Kidney (tissue), 14 donors: Measurements from ENCODE around the gene STX8. TPM values are rescaled to one million over a fixed set of nuclear protein-coding genes. Genes with fewer than 3 reads are reported as not detected.
A peak's percentile ranks its signal among the peaks of the same experiment; 100 is the strongest.
"Not testable (repeated sequence)": the region's sequence is repeated elsewhere in the genome, so short reads cannot be mapped to it uniquely, and the experiment has no call there.

ENCODE experiments used
- DNase-seq, 5 donors: peaks; one replicate each; pipeline ENCODE4 v3.0.0-alpha.2; 2013 to 2020
- FAIRE-seq: peaks from 2 replicates; lab custom pipeline; 2012; peaks lifted over from hg19 to GRCh38; lab: Jason Lieb, UNC
- H3K27ac ChIP-seq, 2 donors: one replicate each; pipeline ENCODE4 v1.7.0; 2013; ENCODE audit warnings: low read depth in 2 of 2, low read length in 2 of 2, inconsistent platforms in 1 of 2
- H3K27me3 ChIP-seq: one replicate; pipeline ENCODE4 v1.7.1; 2013; ENCODE audit warnings: low read length, inconsistent platforms; ENCODE audit not compliant: control insufficient read depth, insufficient read depth
- H3K36me3 ChIP-seq, 3 donors: one replicate each; pipeline versions ENCODE4 v1.7.0 to v1.7.1; 2013; ENCODE audit warnings: low read length in 3 of 3, control low read depth in 1 of 3, inconsistent platforms in 1 of 3; ENCODE audit not compliant: insufficient read depth in 3 of 3, control insufficient read depth in 2 of 3
- H3K4me1 ChIP-seq, 3 donors: one replicate each; pipeline versions ENCODE4 v1.7.0 to v1.7.1; 2013; ENCODE audit warnings: low read length in 3 of 3, inconsistent platforms in 1 of 3, low read depth in 1 of 3; ENCODE audit not compliant: control insufficient read depth in 2 of 3, insufficient read depth in 2 of 3
- H3K4me3 ChIP-seq, 3 donors: one replicate each; pipeline versions ENCODE4 v1.7.0 to v1.8.1; 2013; ENCODE audit warnings: low read length in 3 of 3, control low read depth in 1 of 3, inconsistent platforms in 1 of 3
- H3K9ac ChIP-seq, 3 donors: one replicate each; pipeline versions ENCODE4 v1.7.0 to v1.7.1; 2013; ENCODE audit warnings: low read length in 3 of 3, control low read depth in 1 of 3, inconsistent platforms in 1 of 3
- H3K9me3 ChIP-seq, 3 donors: one replicate each; pipeline versions ENCODE4 v1.7.0 to v1.7.1; 2013; ENCODE audit warnings: low read length in 3 of 3, control low read depth in 1 of 3, inconsistent platforms in 1 of 3; ENCODE audit not compliant: control insufficient read depth in 2 of 3, insufficient read depth in 1 of 3
- intact Hi-C: fragments of 100-400 bp; cut with DNase I; formaldehyde crosslinking; loops from one replicate; pipeline ENCODE4 v1.11.1; 2022
- polyA plus RNA-seq: library from polyadenylated mRNA; stranded (reverse); fragments of 350-450 nt; fragmentation: Illumina TruSeq; extraction: RNeasy Lipid Tissue Mini Kit (QIAGEN cat#74804); gene quantifications from one replicate; pipeline ENCODE4 v1.2.3, GENCODE V29; 2014; ENCODE audit warnings: low read depth, low replicate concordance; ENCODE audit not compliant: insufficient read depth
- total RNA-seq: library from RNA; stranded (reverse); fragmentation: NEBNext Ultra II Directional; extraction: Animal tissue kit (Norgen Biotek cat#: 25700); gene quantifications from one replicate; pipeline ENCODE4 v1.2.1, GENCODE V29; 2021
- TF ChIP-seq, protein P1 (sequence below): IDR thresholded peaks from 3 replicates; pipeline ENCODE4 v1.5.1; 2012; ENCODE audit warnings: mild to moderate bottlenecking, moderate library complexity, borderline replicate concordance; ENCODE audit not compliant: insufficient read depth; ENCODE audit errors: extremely low read depth
- donor health status: control.
- donor health status: control.
- donor health status: control.
- donor health status: control.
- donor health status: control.
- donor health status: DM: yes; HTN: yes; CAD: no.
- donor health status: Normal renal cell carcinoma (clear cell type).

STX8 gene
- total and polyA plus RNA-seq, 2 donors from 2014 or later: 67.2 to 127 TPM

DNA sequence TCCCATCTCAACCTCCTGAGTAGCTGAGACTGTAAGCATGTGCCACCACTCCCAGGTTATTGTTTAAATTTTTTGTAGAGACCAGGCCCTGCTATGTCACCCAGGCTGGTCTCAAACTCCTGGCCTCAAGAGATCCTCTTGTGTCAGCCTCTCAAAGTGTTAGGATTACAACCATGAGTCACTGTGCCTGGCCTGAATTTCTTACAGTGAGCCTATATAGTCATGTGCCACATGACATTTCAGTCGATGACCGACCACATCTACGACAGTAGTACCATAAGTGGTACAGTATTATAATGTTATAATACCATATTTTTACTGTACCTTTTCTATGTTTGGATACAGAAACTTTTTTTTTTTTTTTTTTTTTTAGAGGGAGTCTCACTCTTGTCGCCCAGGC lies 195.3 kb downstream of the STX8 start:
- no peaks in the 10 kb centered on the region for H3K36me3 ChIP-seq
- no peak overlapping the region for H3K27ac ChIP-seq
- DNase-seq (no peak), FAIRE-seq (no peak)
- H3K9ac ChIP-seq: no peak overlapping the region
- no peaks in the 10 kb centered on the region for H3K4me1 ChIP-seq
- H3K27me3 ChIP-seq: no peaks in the 10 kb centered on the region
- TF ChIP-seq, protein P1, sequence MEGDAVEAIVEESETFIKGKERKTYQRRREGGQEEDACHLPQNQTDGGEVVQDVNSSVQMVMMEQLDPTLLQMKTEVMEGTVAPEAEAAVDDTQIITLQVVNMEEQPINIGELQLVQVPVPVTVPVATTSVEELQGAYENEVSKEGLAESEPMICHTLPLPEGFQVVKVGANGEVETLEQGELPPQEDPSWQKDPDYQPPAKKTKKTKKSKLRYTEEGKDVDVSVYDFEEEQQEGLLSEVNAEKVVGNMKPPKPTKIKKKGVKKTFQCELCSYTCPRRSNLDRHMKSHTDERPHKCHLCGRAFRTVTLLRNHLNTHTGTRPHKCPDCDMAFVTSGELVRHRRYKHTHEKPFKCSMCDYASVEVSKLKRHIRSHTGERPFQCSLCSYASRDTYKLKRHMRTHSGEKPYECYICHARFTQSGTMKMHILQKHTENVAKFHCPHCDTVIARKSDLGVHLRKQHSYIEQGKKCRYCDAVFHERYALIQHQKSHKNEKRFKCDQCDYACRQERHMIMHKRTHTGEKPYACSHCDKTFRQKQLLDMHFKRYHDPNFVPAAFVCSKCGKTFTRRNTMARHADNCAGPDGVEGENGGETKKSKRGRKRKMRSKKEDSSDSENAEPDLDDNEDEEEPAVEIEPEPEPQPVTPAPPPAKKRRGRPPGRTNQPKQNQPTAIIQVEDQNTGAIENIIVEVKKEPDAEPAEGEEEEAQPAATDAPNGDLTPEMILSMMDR: no peak
- intact Hi-C loops: no loop called here
- H3K4me3 ChIP-seq: no peak overlapping the region
- H3K9me3 ChIP-seq: peaks cover 0 to 3% (median 0%) of the 10 kb centered on the region in 3 donors

DNA sequence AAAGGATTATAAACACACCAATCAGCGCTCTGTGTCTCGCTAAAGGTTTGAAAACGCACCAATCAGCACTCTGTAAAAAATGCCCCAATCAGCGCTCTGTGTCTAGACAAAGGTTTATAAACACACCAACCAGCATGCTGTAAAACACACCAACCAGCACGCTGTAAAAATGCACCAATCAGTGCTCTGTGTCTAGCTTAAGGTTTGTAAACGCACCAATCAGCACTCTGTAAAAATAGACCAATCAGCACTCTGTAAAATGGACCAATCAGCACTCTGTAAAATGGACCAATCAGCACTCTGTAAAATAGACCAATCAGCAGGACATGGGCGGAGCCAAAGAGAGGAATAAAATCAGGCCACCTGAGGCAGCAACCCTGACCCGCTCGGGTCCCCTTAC lies 199.4 kb downstream of the STX8 start:
- intact Hi-C loops, H3K9me3 ChIP-seq, H3K4me1 ChIP-seq, H3K27ac ChIP-seq, FAIRE-seq, H3K4me3 ChIP-seq, DNase-seq, H3K27me3 ChIP-seq, H3K9ac ChIP-seq, H3K36me3 ChIP-seq: not testable (repeated sequence)

DNA sequence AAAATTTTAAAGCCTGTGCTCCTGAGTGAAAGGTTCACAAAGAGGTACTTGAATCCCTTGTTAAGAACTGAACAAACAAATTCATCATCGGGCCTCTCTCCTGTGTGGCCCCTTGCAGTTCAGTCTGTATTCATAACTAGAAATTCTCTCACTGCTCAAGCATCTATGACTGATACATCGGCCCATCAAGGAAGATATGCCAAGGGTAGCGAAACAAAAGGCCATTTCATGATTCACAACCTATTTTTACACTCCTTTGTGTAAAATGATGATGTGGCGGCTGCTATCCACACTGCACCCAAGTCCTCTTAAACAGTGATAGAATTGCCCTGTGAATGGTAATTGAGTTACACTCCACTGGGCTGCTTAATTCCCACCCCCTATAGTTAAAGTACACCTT lies 204.6 kb downstream of the STX8 start:
- no peaks in the 10 kb centered on the region for H3K9me3 ChIP-seq
- H3K36me3 ChIP-seq: no peaks in the 10 kb centered on the region
- TF ChIP-seq, protein P1: no peak
- no peak overlapping the region for H3K4me3 ChIP-seq
- no peak overlapping the region for H3K27ac ChIP-seq
- peaks cover 0 to 2% (median 0%) of the 10 kb centered on the region in 3 donors for H3K4me1 ChIP-seq
- intact Hi-C loops: no loop called here
- FAIRE-seq: no peak
- no peaks in the 10 kb centered on the region for H3K27me3 ChIP-seq
- peak in 2 of 5 donors; percentile 24 to 36 for DNase-seq
- no peak overlapping the region for H3K9ac ChIP-seq

DNA sequence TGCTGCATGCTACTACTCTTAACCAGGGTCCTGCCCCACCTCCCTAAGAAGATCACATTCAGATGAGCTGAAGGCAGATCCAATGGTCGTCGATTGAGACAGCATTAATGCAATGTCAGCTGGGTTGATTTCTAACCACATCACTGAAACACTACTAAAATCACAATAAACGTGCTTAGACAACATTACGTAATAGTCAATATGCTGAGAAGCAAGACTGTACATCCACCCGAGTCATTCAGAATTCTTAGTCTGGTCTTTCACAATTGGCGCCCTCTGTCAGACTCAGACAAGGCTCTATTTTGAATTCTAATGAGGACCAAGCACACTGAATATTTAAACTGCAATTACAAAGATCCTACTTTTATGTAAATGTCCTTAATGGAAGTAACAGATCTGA lies 205.2 kb downstream of the STX8 start:
- Histone ChIP-seq H3K27ac (no peak overlapping the region), H3K9ac (no peak overlapping the region), H3K4me3 (no peak overlapping the region), H3K9me3 (no peaks in the 10 kb centered on the region), H3K27me3 (no peaks in the 10 kb centered on the region), H3K36me3 (no peaks in the 10 kb centered on the region), H3K4me1 (peaks cover 0 to 2% (median 0%) of the 10 kb centered on the region in 3 donors)
- intact Hi-C loops: no loop called here
- no peak for FAIRE-seq
- no peak for DNase-seq
- TF ChIP-seq, protein P1: no peak
